CD4-positive, alpha-beta T cell treated with Interleukin-2 at 100 ng/mL for 4 hours (primary cell): ENCODE data around the gene PACS2.
"Not testable (repeated sequence)": the region's sequence is repeated elsewhere in the genome, so short reads cannot be mapped to it uniquely, and the experiment has no call there.

Experiments
- DNase-seq: peaks from one replicate; pipeline ENCODE4 v3.0.0-alpha.2; 2020; ENCODE audit warnings: low spot score

PACS2 gene

GRCh38 chr14:105332350-105332874 lies 17.9 kb downstream of the PACS2 start:
- no peak for DNase-seq

- DNase-seq: no peak
These were observed 18.5 kb downstream of the PACS2 start for GRCh38 chr14:105333020-105333490.

- DNase-seq: no peak
These were observed 19.2 kb downstream of the PACS2 start for GRCh38 chr14:105333613-105334364.

GRCh38 chr14:105334383-105335230 lies 20.1 kb downstream of the PACS2 start:
- no peak for DNase-seq

- not testable (repeated sequence) for DNase-seq
These were observed 20.6 kb downstream of the PACS2 start for GRCh38 chr14:105335231-105335542.

- no peak for DNase-seq
These were observed 21.4 kb downstream of the PACS2 start for GRCh38 chr14:105335735-105336476.

GRCh38 chr14:105336477-105337287 lies 22.1 kb downstream of the PACS2 start:
- DNase-seq: no peak

GRCh38 chr14:105337433-105337832 lies 22.9 kb downstream of the PACS2 start:
- no peak for DNase-seq

- no peak for DNase-seq
These were observed 23.6 kb downstream of the PACS2 start for GRCh38 chr14:105337966-105338741.

GRCh38 chr14:105340821-105341733 lies 26.5 kb downstream of the PACS2 start:
- DNase-seq: no peak

GRCh38 chr14:105343194-105343593 lies 28.6 kb downstream of the PACS2 start:
- DNase-seq: no peak

GRCh38 chr14:105346200-105346533 lies 31.6 kb downstream of the PACS2 start:
- no peak for DNase-seq

GRCh38 chr14:105346876-105347586 lies 32.5 kb downstream of the PACS2 start:
- DNase-seq: no peak

GRCh38 chr14:105347587-105347968 lies 33.0 kb downstream of the PACS2 start:
- DNase-seq: no peak

- no peak for DNase-seq
These were observed 33.8 kb downstream of the PACS2 start for GRCh38 chr14:105348169-105348944.

GRCh38 chr14:105348945-105349699 lies 34.6 kb downstream of the PACS2 start:
- DNase-seq: no peak

GRCh38 chr14:105349992-105350391 lies 35.4 kb downstream of the PACS2 start:
- DNase-seq: no peak
